ENCODE results near the gene TMEM178A. TPM values are rescaled to one million over a fixed set of nuclear protein-coding genes. Genes with fewer than 3 reads are reported as not detected.

TMEM178A gene
- total RNA-seq, 4 donors from 2014 or later, result 3.0 to 12.9 (median 5.8) TPM

DNA sequence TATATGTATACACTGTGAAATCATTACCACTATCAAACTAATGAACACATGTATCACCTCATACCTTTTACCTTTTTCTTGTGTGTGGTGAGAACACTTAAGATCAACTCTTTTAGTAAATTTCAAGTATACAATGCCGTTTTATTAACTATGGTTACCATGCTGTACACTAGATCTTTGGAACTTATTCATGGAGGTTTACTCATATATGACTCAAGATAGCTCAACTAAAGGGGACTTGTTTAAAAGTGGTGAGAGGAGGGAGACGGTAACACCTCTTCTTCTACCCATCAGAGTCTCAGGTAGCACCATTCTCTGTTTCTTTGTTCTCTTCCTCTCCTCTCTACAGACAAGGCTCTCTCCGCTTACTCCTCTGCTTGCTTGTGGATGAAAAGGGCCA is 36.1 kb upstream of the TMEM178A start:
- Histone ChIP-seq H3K27me3 (no peaks in the 10 kb centered on the region), H3K9me3 (no peaks in the 10 kb centered on the region), H3K4me1 (no peaks in the 10 kb centered on the region), H3K36me3 (no peaks in the 10 kb centered on the region), H3K4me3 (no peak overlapping the region), H3K27ac (no peak overlapping the region)
- TF ChIP-seq, protein P1, sequence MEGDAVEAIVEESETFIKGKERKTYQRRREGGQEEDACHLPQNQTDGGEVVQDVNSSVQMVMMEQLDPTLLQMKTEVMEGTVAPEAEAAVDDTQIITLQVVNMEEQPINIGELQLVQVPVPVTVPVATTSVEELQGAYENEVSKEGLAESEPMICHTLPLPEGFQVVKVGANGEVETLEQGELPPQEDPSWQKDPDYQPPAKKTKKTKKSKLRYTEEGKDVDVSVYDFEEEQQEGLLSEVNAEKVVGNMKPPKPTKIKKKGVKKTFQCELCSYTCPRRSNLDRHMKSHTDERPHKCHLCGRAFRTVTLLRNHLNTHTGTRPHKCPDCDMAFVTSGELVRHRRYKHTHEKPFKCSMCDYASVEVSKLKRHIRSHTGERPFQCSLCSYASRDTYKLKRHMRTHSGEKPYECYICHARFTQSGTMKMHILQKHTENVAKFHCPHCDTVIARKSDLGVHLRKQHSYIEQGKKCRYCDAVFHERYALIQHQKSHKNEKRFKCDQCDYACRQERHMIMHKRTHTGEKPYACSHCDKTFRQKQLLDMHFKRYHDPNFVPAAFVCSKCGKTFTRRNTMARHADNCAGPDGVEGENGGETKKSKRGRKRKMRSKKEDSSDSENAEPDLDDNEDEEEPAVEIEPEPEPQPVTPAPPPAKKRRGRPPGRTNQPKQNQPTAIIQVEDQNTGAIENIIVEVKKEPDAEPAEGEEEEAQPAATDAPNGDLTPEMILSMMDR (IDR thresholded peaks at IDR 0.05), result no peak
- TF ChIP-seq POLR2A (IDR thresholded peaks at IDR 0.05) (no peak), EP300 (IDR thresholded peaks at IDR 0.05) (no peak)
- DNase-seq (ENCODE audit: low spot score in 2 of 2), result no peak
- 95 to 96% methylated on average over 3 of the region's 3 CpGs for WGBS, 2 donors

GRCh38 chr2:39631256-39631655 is 34.5 kb upstream of the TMEM178A start:
- TF ChIP-seq EP300 (IDR thresholded peaks at IDR 0.05) (no peak), POLR2A (IDR thresholded peaks at IDR 0.05) (no peak)
- TF ChIP-seq, protein P1 (IDR thresholded peaks at IDR 0.05), result no peak
- Histone ChIP-seq H3K36me3 (no peaks in the 10 kb centered on the region), H3K9me3 (no peaks in the 10 kb centered on the region), H3K27me3 (no peaks in the 10 kb centered on the region), H3K27ac (no peak overlapping the region), H3K4me1 (no peaks in the 10 kb centered on the region), H3K4me3 (no peak overlapping the region)
- 78 to 79% methylated on average over 3 of the region's 3 CpGs for WGBS, 2 donors
- no peak for DNase-seq (ENCODE audit: low spot score in 2 of 2)

GRCh38 chr2:39631718-39632117 is 34.0 kb upstream of the TMEM178A start:
- no peak overlapping the region for H3K27ac ChIP-seq
- no peaks in the 10 kb centered on the region for H3K36me3 ChIP-seq
- H3K4me3 ChIP-seq, result no peak overlapping the region
- no peaks in the 10 kb centered on the region for H3K9me3 ChIP-seq
- 46 to 50% methylated on average over 3 of the region's 3 CpGs for WGBS, 2 donors
- no peaks in the 10 kb centered on the region for H3K4me1 ChIP-seq
- no peak for DNase-seq (ENCODE audit: low spot score in 2 of 2)
- TF ChIP-seq, protein P1 (IDR thresholded peaks at IDR 0.05), result no peak
- TF ChIP-seq POLR2A (IDR thresholded peaks at IDR 0.05) (no peak), EP300 (IDR thresholded peaks at IDR 0.05) (no peak)
- no peaks in the 10 kb centered on the region for H3K27me3 ChIP-seq

DNA sequence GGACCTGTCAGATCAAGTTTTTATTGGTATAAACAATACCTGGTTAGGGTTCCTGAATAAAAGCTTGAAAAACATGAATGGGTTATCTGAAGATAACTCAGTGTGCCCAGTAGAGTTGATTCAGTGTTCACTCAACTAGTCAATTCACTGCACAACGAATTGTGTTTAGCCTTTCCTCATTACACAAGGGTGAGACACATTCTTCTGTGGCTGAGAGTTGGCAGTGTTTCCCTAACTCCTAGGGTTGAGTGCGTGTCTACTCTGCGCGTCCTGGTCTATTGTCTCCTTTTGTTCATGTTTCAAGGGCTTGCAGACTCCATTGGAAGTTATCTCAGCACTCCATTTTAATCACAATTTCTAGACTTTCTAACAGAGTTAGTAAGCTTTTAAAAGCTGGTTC is 32.8 kb upstream of the TMEM178A start:
- Histone ChIP-seq H3K4me1 (no peaks in the 10 kb centered on the region), H3K27ac (no peak overlapping the region), H3K9me3 (no peaks in the 10 kb centered on the region), H3K36me3 (no peaks in the 10 kb centered on the region), H3K27me3 (no peaks in the 10 kb centered on the region), H3K4me3 (no peak overlapping the region)
- no peak for DNase-seq (ENCODE audit: low spot score in 2 of 2)
- 67 to 68% methylated on average over 4 of the region's 4 CpGs for whole genome bisulfite sequencing, 2 donors
- TF ChIP-seq EP300 (IDR thresholded peaks at IDR 0.05) (no peak), POLR2A (IDR thresholded peaks at IDR 0.05) (no peak)
- TF ChIP-seq, protein P1 (IDR thresholded peaks at IDR 0.05), result no peak

DNA sequence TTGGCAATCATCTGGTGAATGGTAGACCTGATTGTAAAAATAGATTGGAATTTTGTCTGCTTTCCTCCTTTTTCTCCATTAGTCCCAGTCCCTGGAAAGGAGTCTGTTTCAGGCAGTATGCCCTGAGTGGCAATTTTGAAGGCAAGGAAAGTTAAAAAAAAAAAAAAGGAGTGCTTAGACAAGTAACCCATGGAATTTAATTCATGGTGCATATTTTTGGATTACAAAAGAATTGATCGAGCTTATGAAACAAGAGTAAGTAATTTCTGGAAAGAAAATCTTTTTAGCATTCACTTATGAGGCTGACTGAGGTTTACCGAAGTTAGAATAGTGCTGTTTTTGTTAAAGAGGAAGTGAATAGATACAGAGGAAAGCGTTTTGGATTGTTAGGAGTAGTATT is 29.4 kb upstream of the TMEM178A start:
- Histone ChIP-seq H3K4me3 (no peak overlapping the region), H3K27me3 (no peaks in the 10 kb centered on the region), H3K4me1 (peaks cover 0 to 10% (median 0%) of the 10 kb centered on the region in 4 donors), H3K27ac (no peak overlapping the region), H3K36me3 (no peaks in the 10 kb centered on the region), H3K9me3 (no peaks in the 10 kb centered on the region)
- no peak for DNase-seq (ENCODE audit: low spot score in 2 of 2)
- WGBS, 2 donors, result 62 to 74% methylated on average over 3 of the region's 3 CpGs
- TF ChIP-seq, protein P1 (IDR thresholded peaks at IDR 0.05), result no peak
- no peak for TF ChIP-seq POLR2A (IDR thresholded peaks at IDR 0.05)
- TF ChIP-seq EP300 (IDR thresholded peaks at IDR 0.05), result no peak
